B cell (primary cell): Measurements from ENCODE around the gene PACRG. TPM values are rescaled to one million over a fixed set of nuclear protein-coding genes. Genes with fewer than 3 reads are reported as not detected.

Source experiments
- ATAC-seq: fragments of 200-7000 bp; cut with Tn5 transposase; one replicate; pipeline ENCODE4 v1.10.0; 2021; ENCODE audit warnings: low read depth, mild to moderate bottlenecking, moderate number of reproducible peaks, moderate library complexity
- CTCF ChIA-PET: fragments of 350-600 bp; sonication (Branson Sonifier 250); formaldehyde crosslinking; loops from one replicate; lab custom pipeline; 2021; ENCODE audit warnings: antibody characterized with exemption, inconsistent platforms; lab: Charles Lee
- POLR2A ChIA-PET: fragments of 350-600 bp; sonication (Branson Sonifier 250); formaldehyde crosslinking; loops from one replicate; lab custom pipeline; 2021; ENCODE audit warnings: antibody characterized with exemption; lab: Charles Lee
- DNase-seq: peaks from one replicate; pipeline ENCODE4 v3.0.0; 2013
- H2AFZ ChIP-seq: 2 replicates; pipeline ENCODE4 v1.6.1; 2012; ENCODE audit warnings: mild to moderate bottlenecking, low read depth, low read length; ENCODE audit not compliant: insufficient read depth, poor library complexity, severe bottlenecking
- H3K27ac ChIP-seq, 2 donors: 1 replicate in 1 of 2; 2 replicates in 1 of 2; pipeline ENCODE4 v1.5.1; 2012 to 2013; ENCODE audit warnings: low read length in 2 of 2, mild to moderate bottlenecking in 2 of 2, moderate library complexity in 1 of 2
- H3K27me3 ChIP-seq, 4 experiments: fragments of 200-600 bp in 1 of 4; sonication (generic) in 1 of 4; replicated peaks in 1 of 4; 1 replicate in 2 of 4; 2 replicates in 2 of 4; pipeline versions ENCODE4 v1.6.1 to v1.7.0; 2013 to 2016; ENCODE audit warnings: low read length in 3 of 4, mild to moderate bottlenecking in 2 of 4, mixed read lengths in 1 of 4, moderate library complexity in 1 of 4; ENCODE audit not compliant: insufficient read depth in 4 of 4, control insufficient read depth in 3 of 4; ENCODE audit errors: control extremely low read depth in 1 of 4
- H3K36me3 ChIP-seq, 2 experiments: replicated peaks in 1 of 2; 1 replicate in 1 of 2; 2 replicates in 1 of 2; pipeline versions ENCODE4 v1.6.1 to v1.7.1; 2013; ENCODE audit warnings: low read length in 1 of 2; ENCODE audit not compliant: insufficient read depth in 2 of 2, control insufficient read depth in 1 of 2; ENCODE audit errors: control extremely low read depth in 1 of 2, extremely low read depth in 1 of 2
- H3K4me1 ChIP-seq, 2 donors: fragments of 200-600 bp in 1 of 2; sonication (generic) in 1 of 2; 1 replicate in 1 of 2; 2 replicates in 1 of 2; pipeline versions ENCODE4 v1.5.1 to v1.6.1; 2013 to 2017; ENCODE audit warnings: low read length in 2 of 2; ENCODE audit not compliant: control insufficient read depth in 2 of 2, insufficient read depth in 2 of 2
- H3K4me2 ChIP-seq: replicated peaks from 2 replicates; pipeline ENCODE3; 2012; ENCODE audit warnings: mild to moderate bottlenecking, low read depth, low read length; ENCODE audit not compliant: poor library complexity, severe bottlenecking
- H3K4me3 ChIP-seq, 5 experiments: fragments of 200-600 bp in 1 of 5; sonication (generic) in 1 of 5; 1 replicate in 3 of 5; 2 replicates in 2 of 5; pipeline versions ENCODE4 v1.5.1 to v1.7.0; 2011 to 2016; ENCODE audit warnings: low read length in 4 of 5, mild to moderate bottlenecking in 4 of 5, low read depth in 2 of 5, control low read depth in 1 of 5, moderate library complexity in 1 of 5; ENCODE audit not compliant: insufficient read depth in 1 of 5; ENCODE audit errors: control extremely low read depth in 1 of 5, extremely low read depth in 1 of 5
- H3K79me2 ChIP-seq: fragments of 200-600 bp; sonication (generic); one replicate; pipeline ENCODE4 v1.6.0; 2016; ENCODE audit warnings: low read length; ENCODE audit not compliant: control insufficient read depth, insufficient read depth
- H3K9ac ChIP-seq: fragments of 200-600 bp; sonication (generic); 2 replicates; pipeline ENCODE4 v1.6.1; 2017; ENCODE audit warnings: mild to moderate bottlenecking, low read length, moderate library complexity
- H3K9me3 ChIP-seq, 3 donors: one replicate each; pipeline versions ENCODE4 v1.6.1 to v1.7.1; 2013; ENCODE audit warnings: low read length in 2 of 3; ENCODE audit not compliant: control insufficient read depth in 2 of 3, insufficient read depth in 1 of 3; ENCODE audit errors: control extremely low read depth in 1 of 3
- H4K20me1 ChIP-seq: 2 replicates; pipeline ENCODE4 v1.6.0; 2012; ENCODE audit warnings: mild to moderate bottlenecking, low read length; ENCODE audit not compliant: insufficient read depth, control insufficient read depth, poor library complexity, severe bottlenecking
- H3K27ac Mint-ChIP-seq: one replicate; pipeline ENCODE4 v1.8.0; 2021; ENCODE audit warnings: mixed read lengths
- H3K27me3 Mint-ChIP-seq: one replicate; pipeline ENCODE4 v1.8.0; 2021; ENCODE audit warnings: mixed read lengths
- H3K4me1 Mint-ChIP-seq: one replicate; pipeline ENCODE4 v1.8.0; 2021; ENCODE audit warnings: mixed read lengths
- H3K4me3 Mint-ChIP-seq: one replicate; pipeline ENCODE4 v1.8.0; 2021; ENCODE audit warnings: mixed read lengths
- H3K9me3 Mint-ChIP-seq: one replicate; pipeline ENCODE4 v1.8.0; 2022; ENCODE audit warnings: mixed read lengths; ENCODE audit not compliant: insufficient read depth
- EZH2 ChIP-seq: IDR thresholded peaks from 2 replicates; pipeline ENCODE4 v1.6.1; 2012; ENCODE audit warnings: borderline replicate concordance, low read depth, mild to moderate bottlenecking, moderate library complexity, low read length; ENCODE audit not compliant: insufficient read depth, poor library complexity, severe bottlenecking
- WGBS: methylation state at CpG from one replicate; pipeline ENCODE4 v1.1.5; 2013; ENCODE audit warnings: missing lambda C conversion rate; ENCODE audit not compliant: insufficient coverage; 5-methylcytosine and 5-hydroxymethylcytosine counted together
- intact Hi-C: fragments of 100-400 bp; cut with micrococcal nuclease; formaldehyde crosslinking; loops from one replicate; pipeline ENCODE4 v1.10.0; 2022
- polyA plus RNA-seq: library from polyadenylated mRNA; depleted of rRNA; stranded (reverse); fragments of >200 nt; gene quantifications from 2 replicates; pipeline ENCODE4 v1.2.3, GENCODE V29; 2012
- total RNA-seq, 2 donors: library from RNA; stranded (reverse); fragments of 120-200 nt in 1 of 2; gene quantifications; 1 replicate in 1 of 2; 2 replicates in 1 of 2; pipeline versions ENCODE4 v1.2.3 to v1.2.4, GENCODE V29; 2013 to 2022
- TF ChIP-seq, protein P1 (sequence below): fragments of 200-600 bp; IDR thresholded peaks from one replicate; pipeline ENCODE4 v1.8.0; 2022; ENCODE audit warnings: antibody characterized with exemption, mild to moderate bottlenecking

The PACRG gene
- total and polyA plus RNA-seq, 2 donors (not counting 1 experiment from before 2014, with no cell fraction given) = not detected

DNA sequence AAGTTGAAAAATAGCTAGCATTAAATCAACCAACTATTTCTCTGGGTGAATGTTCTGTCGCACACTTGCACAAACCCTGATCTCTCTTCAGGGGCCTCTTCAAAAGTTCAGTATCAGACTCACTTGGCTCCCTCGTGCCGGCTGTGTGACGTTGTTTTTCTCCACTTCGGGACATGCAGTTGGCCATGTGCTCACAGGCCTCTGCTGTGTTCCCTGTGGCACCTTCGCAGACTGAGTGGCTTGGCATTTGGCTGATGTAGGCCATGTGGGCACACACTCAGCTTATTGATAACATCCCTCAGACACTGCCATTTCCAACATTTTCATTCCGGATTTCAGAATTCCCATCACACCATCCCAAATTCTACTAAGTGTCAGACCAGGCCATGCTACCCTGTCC, 49.3 kb downstream of the PACRG start:
- intact Hi-C loops = no loop called here
- Histone ChIP-seq H3K36me3 (no peaks in the 10 kb centered on the region), H3K27me3 (no peaks in the 10 kb centered on the region), H3K9me3 (peaks cover 0 to 5% (median 0%) of the 10 kb centered on the region in 3 donors), H3K27ac (no peak overlapping the region), H2AFZ (no peak overlapping the region), H3K4me3 (no peak overlapping the region), H3K79me2 (no peaks in the 10 kb centered on the region), H3K4me1 (no peaks in the 10 kb centered on the region), H3K9ac (no peak overlapping the region), H3K4me2 (no peak overlapping the region), H4K20me1 (no peaks in the 10 kb centered on the region)
- CTCF ChIA-PET = no interaction called here
- WGBS = 97% methylated on average over 6 of the region's 7 CpGs
- TF ChIP-seq, protein P1, sequence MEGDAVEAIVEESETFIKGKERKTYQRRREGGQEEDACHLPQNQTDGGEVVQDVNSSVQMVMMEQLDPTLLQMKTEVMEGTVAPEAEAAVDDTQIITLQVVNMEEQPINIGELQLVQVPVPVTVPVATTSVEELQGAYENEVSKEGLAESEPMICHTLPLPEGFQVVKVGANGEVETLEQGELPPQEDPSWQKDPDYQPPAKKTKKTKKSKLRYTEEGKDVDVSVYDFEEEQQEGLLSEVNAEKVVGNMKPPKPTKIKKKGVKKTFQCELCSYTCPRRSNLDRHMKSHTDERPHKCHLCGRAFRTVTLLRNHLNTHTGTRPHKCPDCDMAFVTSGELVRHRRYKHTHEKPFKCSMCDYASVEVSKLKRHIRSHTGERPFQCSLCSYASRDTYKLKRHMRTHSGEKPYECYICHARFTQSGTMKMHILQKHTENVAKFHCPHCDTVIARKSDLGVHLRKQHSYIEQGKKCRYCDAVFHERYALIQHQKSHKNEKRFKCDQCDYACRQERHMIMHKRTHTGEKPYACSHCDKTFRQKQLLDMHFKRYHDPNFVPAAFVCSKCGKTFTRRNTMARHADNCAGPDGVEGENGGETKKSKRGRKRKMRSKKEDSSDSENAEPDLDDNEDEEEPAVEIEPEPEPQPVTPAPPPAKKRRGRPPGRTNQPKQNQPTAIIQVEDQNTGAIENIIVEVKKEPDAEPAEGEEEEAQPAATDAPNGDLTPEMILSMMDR = no peak
- no peak for TF ChIP-seq EZH2
- DNase-seq (no peak), ATAC-seq (no peak)
- Mint-ChIP-seq H3K9me3 (peaks cover 10% of the 10 kb centered on the region), H3K27ac (no peak overlapping the region), H3K4me3 (no peak overlapping the region), H3K4me1 (no peaks in the 10 kb centered on the region), H3K27me3 (no peaks in the 10 kb centered on the region)
- POLR2A ChIA-PET = no interaction called here

DNA sequence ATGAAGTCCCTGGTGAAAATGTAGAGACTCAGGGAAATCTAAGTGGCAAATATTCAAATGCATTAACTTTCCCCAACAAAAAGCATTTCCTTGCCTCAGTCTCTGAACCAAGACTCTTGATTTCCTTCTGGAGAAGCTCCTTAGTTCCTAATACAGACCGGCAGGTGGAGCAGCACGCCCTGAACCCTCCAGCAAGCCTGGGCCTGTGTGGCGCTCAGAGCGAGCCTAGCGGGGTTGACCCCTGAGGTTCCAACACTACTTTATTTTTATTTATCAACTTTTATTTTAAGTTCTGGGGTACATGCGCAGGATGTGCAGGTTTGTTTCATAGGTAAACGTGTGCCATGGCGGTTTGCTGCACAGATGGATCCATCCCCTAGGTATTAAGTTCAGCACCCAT, 50.8 kb downstream of the PACRG start:
- Mint-ChIP-seq H3K4me1 (no peaks in the 10 kb centered on the region), H3K27me3 (no peaks in the 10 kb centered on the region), H3K9me3 (peaks cover 10% of the 10 kb centered on the region), H3K4me3 (no peak overlapping the region), H3K27ac (no peak overlapping the region)
- Histone ChIP-seq H3K9me3 (peaks cover 0 to 5% (median 0%) of the 10 kb centered on the region in 3 donors), H4K20me1 (no peaks in the 10 kb centered on the region), H3K4me2 (no peak overlapping the region), H3K36me3 (no peaks in the 10 kb centered on the region), H3K9ac (no peak overlapping the region), H3K4me1 (no peaks in the 10 kb centered on the region), H3K4me3 (no peak overlapping the region), H3K27me3 (no peaks in the 10 kb centered on the region), H2AFZ (no peak overlapping the region), H3K27ac (no peak overlapping the region), H3K79me2 (no peaks in the 10 kb centered on the region)
- ChIA-PET CTCF (no interaction called here), POLR2A (no interaction called here)
- TF ChIP-seq EZH2 = no peak
- TF ChIP-seq, protein P1 = no peak
- 98% methylated on average over 5 of the region's 8 CpGs for WGBS
- DNase-seq (no peak), ATAC-seq (no peak)
- intact Hi-C loops = no loop called here
